HG02943 (cell line): ENCODE results near the gene KLC1.

Source experiments
- ATAC-seq: cut with Tn5 transposase; IDR thresholded peaks from one replicate; pipeline ENCODE4 v1.9.1; 2021; ENCODE audit warnings: mild to moderate bottlenecking, low read depth, moderate library complexity; ENCODE audit not compliant: unreplicated experiment

The KLC1 gene

GRCh38 chr14:103687712-103688111 is 58.7 kb downstream of the KLC1 start:
- no peak for ATAC-seq

GRCh38 chr14:103688441-103688840 is 59.4 kb downstream of the KLC1 start:
- no peak for ATAC-seq

- peak; percentile 74 for ATAC-seq
Observed at GRCh38 chr14:103688906-103689902, 60.2 kb downstream of the KLC1 start.

- no peak for ATAC-seq
Observed at GRCh38 chr14:103690332-103690731, 61.3 kb downstream of the KLC1 start.

- peak; percentile 42 for ATAC-seq
Observed at GRCh38 chr14:103691655-103692054, 62.6 kb downstream of the KLC1 start.

- peak; percentile 13 for ATAC-seq
Observed at GRCh38 chr14:103692159-103692558, 63.1 kb downstream of the KLC1 start.

- no peak for ATAC-seq
Observed at GRCh38 chr14:103692871-103693270, 63.9 kb downstream of the KLC1 start.

GRCh38 chr14:103693515-103693914 is 64.5 kb downstream of the KLC1 start:
- no peak for ATAC-seq

GRCh38 chr14:103694572-103695026 is 65.6 kb downstream of the KLC1 start:
- ATAC-seq = no peak

- ATAC-seq = no peak
Observed at GRCh38 chr14:103695296-103696069, 66.5 kb downstream of the KLC1 start.

GRCh38 chr14:103696070-103696402 is 67.0 kb downstream of the KLC1 start:
- no peak for ATAC-seq

GRCh38 chr14:103696466-103697071 is 67.6 kb downstream of the KLC1 start:
- no peak for ATAC-seq

- ATAC-seq = no peak
Observed at GRCh38 chr14:103697206-103697602, 68.2 kb downstream of the KLC1 start.

- no peak for ATAC-seq
Observed at GRCh38 chr14:103697603-103698379, 68.8 kb downstream of the KLC1 start.

GRCh38 chr14:103698380-103699260 is 69.6 kb downstream of the KLC1 start:
- ATAC-seq = no peak

- no peak for ATAC-seq
Observed at GRCh38 chr14:103699261-103699661, 70.2 kb downstream of the KLC1 start.

GRCh38 chr14:103699901-103700752 is 71.1 kb downstream of the KLC1 start:
- no peak for ATAC-seq

GRCh38 chr14:103700753-103701490 is 71.9 kb downstream of the KLC1 start:
- ATAC-seq = no peak
